Subcutaneous adipose tissue (tissue), 4 donors: ENCODE data around the gene GTF2H4. TPM values are rescaled to one million over a fixed set of nuclear protein-coding genes. Genes with fewer than 3 reads are reported as not detected.

Experiments
- CTCF ChIP-seq: fragments of 450-650 bp; IDR thresholded peaks from one replicate; pipeline ENCODE4 v1.5.1; 2016; ENCODE audit warnings: low read depth, mild to moderate bottlenecking, control low read depth, antibody characterized with exemption, moderate library complexity
- total RNA-seq, 4 donors: library from RNA; depleted of rRNA; stranded (reverse); fragments of >200 nt; gene quantifications; one replicate each; pipeline ENCODE4 v1.1.0, GENCODE V29; 2016

GTF2H4 gene
- total RNA-seq, 4 donors from 2014 or later = 7.3 to 19.2 (median 8.3) TPM

- TF ChIP-seq CTCF = no peak
These were observed 17.2 kb upstream of the GTF2H4 start for GRCh38 chr6:30890646-30891449.

- no peak for TF ChIP-seq CTCF
These were observed 16.6 kb upstream of the GTF2H4 start for GRCh38 chr6:30891450-30891723.

- no peak for TF ChIP-seq CTCF
These were observed 16.0 kb upstream of the GTF2H4 start for GRCh38 chr6:30891816-30892538.

GRCh38 chr6:30893001-30893591, 14.9 kb upstream of the GTF2H4 start:
- TF ChIP-seq CTCF = no peak

- TF ChIP-seq CTCF = no peak
These were observed 14.3 kb upstream of the GTF2H4 start for GRCh38 chr6:30893666-30894065.

GRCh38 chr6:30894381-30894780, 13.6 kb upstream of the GTF2H4 start:
- no peak for TF ChIP-seq CTCF

- no peak for TF ChIP-seq CTCF
These were observed 13.1 kb upstream of the GTF2H4 start for GRCh38 chr6:30894935-30895334.
